ENCODE data around the gene CCDC74A.
"Not testable (repeated sequence)": the region's sequence is repeated elsewhere in the genome, so short reads cannot be mapped to it uniquely, and the experiment has no call there.

CCDC74A gene

DNA sequence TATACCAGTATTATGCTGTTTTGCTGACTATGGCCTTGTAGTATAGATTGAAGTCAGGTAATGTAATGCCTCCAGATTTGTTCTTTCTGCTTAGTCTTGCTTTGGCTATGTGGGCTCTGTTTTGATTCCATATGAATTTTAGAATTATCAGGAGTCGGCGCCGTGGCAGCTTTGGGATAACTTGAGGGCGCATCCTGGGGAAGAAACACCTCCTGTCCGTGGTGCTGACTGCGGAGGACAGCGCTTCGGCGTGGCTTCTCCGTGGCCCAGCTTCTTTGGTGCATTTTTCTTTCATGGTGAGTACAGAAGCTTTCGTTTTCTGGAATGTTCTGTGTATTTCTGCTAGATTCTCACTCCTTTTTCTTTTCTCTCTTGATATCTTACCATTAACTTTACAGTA is 25.2 kb downstream of the CCDC74A start:
- no peak for DNase-seq (ENCODE audit: low read depth in 2 of 3, low spot score in 2 of 3)

DNA sequence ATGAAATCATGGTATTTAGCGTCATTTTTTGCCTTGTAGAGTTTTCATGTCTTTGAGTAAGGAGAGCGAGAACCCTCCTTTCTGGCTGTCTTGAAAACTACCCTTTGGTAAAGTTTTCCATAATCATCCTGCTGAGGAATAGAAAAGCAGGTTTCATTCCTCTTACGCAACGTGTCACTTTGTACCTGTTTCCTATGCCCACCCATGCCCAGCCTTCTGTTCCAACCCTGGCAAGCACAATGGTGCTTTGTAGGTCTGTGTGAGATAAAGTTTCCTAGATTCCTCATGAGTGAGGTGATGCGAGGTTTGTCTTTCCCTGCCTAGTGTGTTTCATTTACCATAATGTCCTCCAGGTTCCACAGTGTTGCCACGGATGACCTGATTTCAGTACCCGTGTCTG is 29.3 kb downstream of the CCDC74A start:
- no peak for DNase-seq (ENCODE audit: low read depth in 2 of 3, low spot score in 2 of 3)

DNA sequence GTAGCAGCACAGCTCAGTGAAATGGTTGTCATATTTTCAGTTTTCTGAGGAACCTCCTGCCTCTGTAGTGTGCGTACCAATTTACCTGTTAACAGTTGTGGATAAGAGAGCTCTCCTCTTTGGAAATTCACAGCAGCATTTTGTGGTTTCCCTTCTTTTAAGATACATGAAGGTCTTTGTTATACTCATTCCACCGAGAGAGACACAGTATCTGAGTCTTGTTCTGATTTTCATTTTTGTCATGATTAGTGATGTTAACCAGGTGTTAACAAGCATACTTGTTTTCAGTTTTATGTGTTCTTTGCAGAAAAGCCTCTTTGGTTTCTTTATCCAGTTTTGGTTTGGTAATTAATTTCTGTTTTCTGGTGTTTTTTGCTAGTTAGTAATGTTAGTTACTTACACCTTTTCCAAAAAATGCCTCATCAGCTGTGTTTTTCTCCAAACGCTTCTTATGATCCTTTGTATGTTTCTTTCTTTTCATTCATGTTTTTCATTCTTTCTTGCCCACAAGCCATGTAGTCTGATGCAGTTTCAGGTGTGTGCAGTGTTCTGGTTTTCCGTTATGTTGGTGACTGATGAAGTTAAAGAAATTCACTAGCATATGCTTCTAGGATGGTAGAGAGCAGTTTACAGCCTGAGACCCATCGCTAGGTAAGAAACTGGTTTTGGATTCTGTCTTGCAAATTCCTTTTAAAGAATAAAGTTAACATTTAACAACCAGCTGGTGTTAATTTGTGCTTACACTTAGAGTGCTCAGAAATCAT is 30.1 kb downstream of the CCDC74A start:
- DNase-seq (ENCODE audit: low read depth in 2 of 3, low spot score in 2 of 3), result no peak

DNA sequence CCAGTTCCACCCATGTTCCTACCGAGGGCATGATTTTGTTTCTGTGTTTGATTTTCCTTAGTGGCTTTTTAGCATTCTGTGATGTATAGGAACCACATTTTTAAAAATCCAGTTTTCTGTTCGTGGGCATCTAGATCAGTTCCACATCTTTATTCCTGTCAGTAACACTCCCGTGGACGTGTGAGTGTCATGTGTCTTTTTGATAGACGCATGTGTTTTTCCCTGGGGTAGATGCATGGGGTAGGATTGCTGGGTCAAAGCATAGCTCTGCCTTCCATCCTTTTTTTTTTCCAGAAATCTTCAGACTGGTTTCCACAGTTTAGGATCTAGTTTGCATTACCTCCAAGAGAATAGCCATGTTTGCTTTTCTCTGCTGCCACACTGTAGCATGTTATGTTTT is 38.7 kb downstream of the CCDC74A start:
- no peak for DNase-seq (ENCODE audit: low read depth in 2 of 3, low spot score in 2 of 3)

DNA sequence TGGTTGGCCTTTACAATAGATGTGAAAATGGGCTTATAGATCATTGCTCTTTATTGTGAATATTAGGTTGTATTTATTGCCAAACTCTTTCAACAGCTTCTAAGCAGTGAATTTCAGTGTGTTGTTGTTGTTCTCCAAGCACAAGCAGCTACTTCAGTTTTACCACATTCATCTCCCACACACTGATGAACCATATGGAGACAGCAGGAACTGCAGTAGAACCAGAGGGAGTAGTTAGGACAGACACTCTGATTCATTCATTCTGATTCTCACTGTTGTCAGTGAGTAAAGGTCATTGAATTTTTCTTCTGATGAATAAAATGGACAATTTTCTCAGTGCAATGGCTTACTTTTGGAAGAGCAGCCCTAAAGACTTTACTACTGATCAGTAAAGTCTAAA is 40.2 kb downstream of the CCDC74A start:
- DNase-seq (ENCODE audit: low read depth in 2 of 3, low spot score in 2 of 3), result no peak

DNA sequence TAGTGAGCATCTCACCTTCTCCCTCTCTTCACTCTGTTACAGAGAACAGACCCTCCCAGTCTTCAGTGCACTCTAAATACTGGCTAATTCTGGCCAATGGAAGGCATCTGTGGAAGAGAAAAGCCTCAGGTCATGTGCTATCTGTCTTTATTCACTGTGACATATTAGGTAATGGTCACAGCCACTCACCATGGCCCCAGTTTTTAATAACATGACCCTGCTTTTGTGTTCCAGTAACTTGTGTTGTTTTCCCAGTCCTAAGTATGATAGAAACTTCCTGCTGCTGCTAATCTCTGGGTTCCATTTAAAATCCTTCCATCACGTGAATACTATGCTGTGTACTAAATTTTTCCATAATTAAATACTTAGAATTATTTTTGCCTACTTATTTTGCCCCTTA is 40.7 kb downstream of the CCDC74A start:
- DNase-seq (ENCODE audit: low read depth in 2 of 3, low spot score in 2 of 3), result not testable (repeated sequence)

DNA sequence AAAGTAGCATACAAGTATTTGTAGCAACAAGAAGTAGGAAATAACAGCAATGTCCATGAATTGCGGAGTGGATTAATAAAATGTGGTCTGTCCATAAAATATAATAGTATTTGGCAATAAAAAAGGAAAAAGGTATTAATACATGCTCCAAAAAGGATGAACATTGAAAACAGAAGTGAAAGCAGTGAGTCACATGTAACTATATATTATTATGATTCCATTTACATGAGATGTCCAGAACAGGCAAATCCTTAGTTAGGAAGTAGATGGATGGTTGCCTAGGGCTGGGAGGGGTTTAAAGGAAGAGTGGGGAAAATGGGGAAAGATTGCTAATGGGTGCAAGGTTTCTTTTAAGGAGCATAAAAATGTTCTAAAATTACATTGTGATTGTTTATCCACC is 44.5 kb downstream of the CCDC74A start:
- no peak for DNase-seq (ENCODE audit: low read depth in 2 of 3, low spot score in 2 of 3)

DNA sequence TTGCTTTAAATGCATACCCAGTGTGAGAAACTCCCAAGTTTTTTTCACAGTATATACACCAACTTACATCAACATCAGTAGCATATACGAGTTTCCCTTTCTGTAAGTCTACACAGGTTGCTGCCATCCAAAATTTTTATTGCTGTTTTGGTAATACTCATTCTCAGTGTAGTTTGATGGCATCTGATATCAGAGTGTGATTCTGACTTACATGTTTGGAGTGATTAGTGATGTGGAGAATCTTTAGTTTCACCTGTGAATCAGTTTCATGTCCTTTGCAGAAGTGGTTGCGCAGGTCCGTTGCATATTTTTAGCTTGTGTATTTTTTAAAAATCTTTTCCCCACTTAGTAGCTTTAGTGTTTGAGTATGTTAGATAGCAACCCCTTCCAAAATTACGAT is 50.1 kb downstream of the CCDC74A start:
- no peak for DNase-seq (ENCODE audit: low read depth in 2 of 3, low spot score in 2 of 3)

DNA sequence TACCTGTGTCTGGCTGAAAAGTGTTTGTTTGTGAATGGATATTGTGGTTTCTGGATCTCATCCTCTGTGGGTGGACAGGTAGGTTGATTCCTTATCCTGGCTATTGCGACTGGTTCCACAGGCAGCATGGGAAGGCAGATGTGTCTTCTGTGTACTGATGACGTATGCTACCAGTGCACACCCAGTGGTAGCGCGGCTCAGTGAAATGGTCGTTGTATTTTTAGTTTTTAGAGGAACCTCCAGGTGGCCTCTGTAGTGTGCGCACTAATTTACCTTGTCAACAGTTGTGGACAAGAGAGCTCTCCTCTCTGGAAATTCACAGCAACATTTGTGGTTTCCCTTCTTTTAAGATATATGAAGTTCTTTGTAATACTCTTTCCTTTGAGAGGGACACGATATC is 52.5 kb downstream of the CCDC74A start:
- no peak for DNase-seq (ENCODE audit: low read depth in 2 of 3, low spot score in 2 of 3)
